Coronary artery (tissue), 2 donors: ENCODE results near the gene ARHGEF19.
A peak's percentile ranks its signal among the peaks of the same experiment; 100 is the strongest.

Source experiments
- DNase-seq: peaks from one replicate; pipeline ENCODE4 v3.0.0-alpha.2; 2017; ENCODE audit warnings: low spot score
- H3K27ac ChIP-seq, 2 donors: fragments of 200-600 bp; sonication (generic); one replicate each; pipeline ENCODE4 v1.5.1; 2016 to 2019
- H3K4me3 ChIP-seq: fragments of 200-600 bp; sonication (generic); 2 replicates; pipeline ENCODE4 v1.5.1; 2016; ENCODE audit warnings: mild to moderate bottlenecking, moderate library complexity
- TF ChIP-seq, protein P1 (sequence below): fragments of 200-600 bp; sonication (generic); IDR thresholded peaks from one replicate; pipeline ENCODE4 v1.5.1; 2019; ENCODE audit warnings: antibody characterized with exemption

Gene ARHGEF19

DNA sequence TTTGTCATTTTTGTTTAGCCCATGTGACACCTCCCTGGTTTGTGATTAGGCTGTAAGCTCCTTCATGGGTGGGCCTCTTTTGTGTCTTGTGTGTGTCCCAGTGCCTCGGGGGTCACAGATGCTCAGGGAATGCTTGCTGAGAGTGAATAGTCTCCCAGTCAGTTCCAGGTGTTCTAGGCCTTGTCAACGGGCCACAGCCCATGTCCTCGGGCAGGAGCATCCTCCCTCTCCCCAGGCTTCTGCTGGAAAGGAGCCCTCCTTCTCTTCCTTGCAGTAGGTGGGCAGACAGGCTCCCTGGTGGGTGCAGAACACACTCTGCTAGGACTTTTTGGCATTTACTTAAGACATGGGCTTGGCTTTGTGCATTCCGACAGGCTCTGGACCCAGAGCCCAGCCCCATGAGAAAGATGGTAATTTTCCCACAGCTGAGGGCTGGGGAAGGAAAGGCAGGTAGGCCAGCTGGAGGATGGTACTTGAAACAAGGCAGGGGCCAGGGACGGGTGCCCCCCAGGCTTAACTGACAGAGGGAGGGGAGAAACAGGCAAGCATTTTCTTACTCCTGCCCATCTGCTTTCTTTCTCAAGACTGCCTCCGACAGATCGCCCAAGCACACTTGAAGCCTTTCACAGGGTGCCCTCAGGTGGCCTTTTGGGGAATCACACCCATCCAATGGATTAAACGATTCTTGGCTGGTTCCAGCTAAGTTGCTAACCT lies 31.6 kb upstream of the ARHGEF19 start:
- Histone ChIP-seq H3K27ac (peak overlapping the region; percentile 15 to 47), H3K4me3 (peak overlapping the region; percentile 19)
- DNase-seq: no peak
- TF ChIP-seq, protein P1, sequence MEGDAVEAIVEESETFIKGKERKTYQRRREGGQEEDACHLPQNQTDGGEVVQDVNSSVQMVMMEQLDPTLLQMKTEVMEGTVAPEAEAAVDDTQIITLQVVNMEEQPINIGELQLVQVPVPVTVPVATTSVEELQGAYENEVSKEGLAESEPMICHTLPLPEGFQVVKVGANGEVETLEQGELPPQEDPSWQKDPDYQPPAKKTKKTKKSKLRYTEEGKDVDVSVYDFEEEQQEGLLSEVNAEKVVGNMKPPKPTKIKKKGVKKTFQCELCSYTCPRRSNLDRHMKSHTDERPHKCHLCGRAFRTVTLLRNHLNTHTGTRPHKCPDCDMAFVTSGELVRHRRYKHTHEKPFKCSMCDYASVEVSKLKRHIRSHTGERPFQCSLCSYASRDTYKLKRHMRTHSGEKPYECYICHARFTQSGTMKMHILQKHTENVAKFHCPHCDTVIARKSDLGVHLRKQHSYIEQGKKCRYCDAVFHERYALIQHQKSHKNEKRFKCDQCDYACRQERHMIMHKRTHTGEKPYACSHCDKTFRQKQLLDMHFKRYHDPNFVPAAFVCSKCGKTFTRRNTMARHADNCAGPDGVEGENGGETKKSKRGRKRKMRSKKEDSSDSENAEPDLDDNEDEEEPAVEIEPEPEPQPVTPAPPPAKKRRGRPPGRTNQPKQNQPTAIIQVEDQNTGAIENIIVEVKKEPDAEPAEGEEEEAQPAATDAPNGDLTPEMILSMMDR: peak; percentile 67

DNA sequence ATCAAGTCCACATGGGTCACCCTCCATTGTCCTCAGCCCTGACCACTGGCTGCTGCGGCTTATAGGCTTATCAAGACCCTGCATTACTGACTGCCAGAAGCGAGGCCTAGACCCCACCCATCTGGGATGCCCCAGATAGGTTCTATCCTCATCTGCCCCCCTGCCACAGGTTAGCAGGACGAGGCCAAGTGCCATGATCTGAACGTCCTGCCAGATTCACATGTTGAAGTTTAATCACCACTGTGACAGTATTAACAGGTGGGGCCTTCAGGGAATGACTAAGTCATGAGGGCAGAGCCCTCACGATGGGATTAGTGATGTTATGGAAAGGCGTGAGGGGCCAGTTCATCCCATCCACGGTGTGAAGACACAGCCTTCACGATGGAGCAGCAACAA lies 30.8 kb upstream of the ARHGEF19 start:
- Histone ChIP-seq H3K4me3 (no peak overlapping the region), H3K27ac (no peak overlapping the region)
- DNase-seq: peak; percentile 41
- TF ChIP-seq, protein P1: no peak

DNA sequence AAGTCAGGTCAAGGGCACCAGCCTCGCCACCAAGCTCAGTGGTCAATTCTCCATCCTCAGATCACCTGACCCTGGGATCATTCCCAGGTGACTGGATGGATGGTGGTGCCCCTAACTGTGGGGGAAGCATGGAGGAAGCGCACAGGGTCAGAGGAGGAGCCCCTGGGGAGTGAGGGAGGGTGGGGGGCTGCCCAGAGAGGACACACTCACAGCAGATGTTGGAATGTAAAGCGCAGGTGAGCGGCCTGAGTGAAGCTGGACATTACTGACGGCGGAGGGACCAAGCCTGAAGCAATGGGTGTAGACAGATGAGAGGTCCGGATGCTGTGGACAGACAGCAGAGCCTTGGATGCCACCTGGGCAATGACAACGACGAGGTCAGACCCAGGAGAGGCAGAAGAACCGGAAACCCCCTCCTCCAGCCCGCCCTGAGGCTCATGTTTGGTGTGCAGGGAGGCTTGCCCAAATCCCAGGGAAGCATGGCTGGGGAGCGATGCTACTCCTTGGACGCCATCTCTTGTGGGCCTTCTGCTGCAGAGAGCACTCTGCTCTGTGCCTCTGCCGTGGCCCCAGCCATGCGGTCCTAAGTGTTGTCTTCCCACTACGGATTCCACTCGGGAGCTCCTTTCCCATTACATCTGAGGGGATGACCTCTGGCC lies 30.2 kb upstream of the ARHGEF19 start:
- H3K4me3 ChIP-seq: no peak overlapping the region
- no peak overlapping the region for H3K27ac ChIP-seq
- no peak for DNase-seq
- TF ChIP-seq, protein P1: no peak

DNA sequence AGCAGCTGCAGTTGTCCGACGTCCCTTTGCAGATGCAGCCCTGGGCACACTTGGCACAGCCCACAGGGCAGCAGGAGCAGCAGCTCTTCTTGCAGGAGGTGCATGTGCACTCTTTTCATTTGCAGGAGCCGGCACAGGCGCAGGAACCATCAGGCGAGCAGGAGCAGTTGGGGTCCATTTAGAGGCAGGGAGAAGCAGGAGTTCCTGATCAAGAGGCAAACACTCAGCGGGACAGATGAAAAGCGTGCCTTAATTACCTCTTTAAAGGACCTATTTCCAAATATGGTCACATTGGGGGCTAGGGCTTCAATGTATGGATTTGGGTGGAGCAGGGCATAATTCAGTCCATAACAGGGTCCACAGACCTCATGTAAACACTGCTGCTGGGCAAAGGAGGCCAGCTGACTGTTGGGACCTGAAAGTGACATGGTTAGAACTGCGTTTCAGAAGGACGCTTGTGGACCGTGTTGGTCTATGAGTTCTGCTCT lies 28.8 kb upstream of the ARHGEF19 start:
- TF ChIP-seq, protein P1: no peak
- DNase-seq: no peak
- H3K4me3 ChIP-seq: no peak overlapping the region
- H3K27ac ChIP-seq: no peak overlapping the region

DNA sequence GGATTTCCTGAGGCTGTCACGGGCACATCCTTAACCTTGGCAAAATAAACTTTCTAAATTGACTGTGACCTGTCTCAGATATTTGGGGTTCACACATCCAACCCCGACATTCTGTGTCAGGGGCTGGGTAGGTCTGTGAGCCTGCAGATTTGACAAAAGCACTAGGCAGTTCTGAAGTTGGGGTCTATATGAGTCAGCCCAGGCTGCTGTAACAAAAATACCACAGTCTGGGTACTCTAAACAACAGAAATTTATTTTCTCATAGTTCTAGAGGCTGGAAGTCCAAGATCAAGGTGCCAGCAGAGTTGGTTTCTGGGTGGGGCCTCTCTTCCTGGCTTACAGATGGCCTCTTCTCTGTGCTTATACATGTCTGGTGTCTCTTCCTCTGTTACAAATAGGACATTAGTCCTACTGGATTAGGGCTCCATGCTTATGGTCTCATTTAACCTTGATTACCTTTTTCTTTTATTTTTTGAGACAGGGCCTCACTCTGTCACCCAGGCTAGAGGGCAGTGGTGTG lies 27.6 kb upstream of the ARHGEF19 start:
- TF ChIP-seq, protein P1: no peak
- no peak overlapping the region for H3K4me3 ChIP-seq
- no peak for DNase-seq
- no peak overlapping the region for H3K27ac ChIP-seq

DNA sequence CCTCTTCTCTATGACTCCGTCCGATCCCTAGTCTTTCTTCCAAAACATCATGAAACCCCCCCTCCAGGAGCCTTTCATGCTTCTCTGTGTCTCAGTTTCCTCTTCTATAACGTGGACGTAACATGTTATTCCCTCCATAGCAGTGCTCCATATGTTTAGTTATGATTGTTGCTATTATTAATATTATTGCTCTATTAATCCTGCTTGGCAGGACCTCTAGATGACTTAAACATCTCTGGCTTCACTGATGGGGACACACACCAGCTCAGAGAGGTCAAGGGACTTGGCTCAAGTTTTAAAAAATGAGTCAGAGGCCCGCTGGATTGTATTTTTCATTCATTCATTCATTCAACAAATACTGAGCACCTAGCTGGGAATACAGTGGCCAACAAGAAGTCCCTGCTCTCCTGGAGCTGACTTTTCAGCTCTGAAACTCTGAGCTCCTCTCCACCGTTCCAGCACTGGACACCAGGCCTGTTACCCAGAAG lies 24.9 kb upstream of the ARHGEF19 start:
- no peak for DNase-seq
- TF ChIP-seq, protein P1: no peak
- Histone ChIP-seq H3K27ac (peak overlapping the region; percentile 54 to 90), H3K4me3 (peak overlapping the region; percentile 83)
